ENCODE measurements around the gene TNFAIP1. TPM values are rescaled to one million over a fixed set of nuclear protein-coding genes. Genes with fewer than 3 reads are reported as not detected.

TNFAIP1 gene
- total and polyA plus RNA-seq, 4 donors, result 11.7 to 68.9 (median 33.6) TPM

GRCh38 chr17:28381141-28381825, 45.7 kb downstream of the TNFAIP1 start:
- Histone ChIP-seq H3K27ac (ENCODE audit: low read depth in 1 of 2, low read length in 2 of 2) (no peak overlapping the region), H3K9me3 (ENCODE audit: control insufficient read depth, low read length) (no peaks in the 10 kb centered on the region), H3K4me3 (ENCODE audit: low read length in 2 of 2) (no peak overlapping the region), H3K27me3 (ENCODE audit: control insufficient read depth in 1 of 2, insufficient read depth in 2 of 2, low read length in 1 of 2) (no peaks in the 10 kb centered on the region), H3K36me3 (ENCODE audit: control insufficient read depth in 1 of 2, insufficient read depth in 2 of 2, low read length in 1 of 2) (no peaks in the 10 kb centered on the region), H3K4me1 (ENCODE audit: control insufficient read depth in 1 of 2, insufficient read depth in 2 of 2, low read length in 2 of 2) (no peaks in the 10 kb centered on the region)
- 52 to 58% methylated on average over 69 to 72 of the region's 72 CpGs for WGBS, 2 donors
- ATAC-seq (ENCODE audit: low FRiP score) (no peak), DNase-seq (peak in 1 of 2 donors; percentile 75)
- intact Hi-C loops (cut with DNase I), result no loop called here

GRCh38 chr17:28384281-28385036, 48.9 kb downstream of the TNFAIP1 start:
- WGBS, 2 donors, result 52 to 62% methylated on average over 54 to 56 of the region's 56 CpGs
- no peaks in the 10 kb centered on the region for H3K36me3 ChIP-seq (ENCODE audit: control insufficient read depth in 1 of 2, insufficient read depth in 2 of 2, low read length in 1 of 2)
- H3K9me3 ChIP-seq (ENCODE audit: control insufficient read depth, low read length), result no peaks in the 10 kb centered on the region

GRCh38 chr17:28385037-28385400, 49.5 kb downstream of the TNFAIP1 start:
- WGBS, 2 donors, result 61 to 70% methylated on average over 29 of the region's 29 CpGs
- intact Hi-C loops (cut with DNase I), result no loop called here
- no peaks in the 10 kb centered on the region for H3K27me3 ChIP-seq (ENCODE audit: control insufficient read depth in 1 of 2, insufficient read depth in 2 of 2, low read length in 1 of 2)
- no peaks in the 10 kb centered on the region for H3K4me1 ChIP-seq (ENCODE audit: control insufficient read depth in 1 of 2, insufficient read depth in 2 of 2, low read length in 2 of 2)
- no peak overlapping the region for H3K4me3 ChIP-seq (ENCODE audit: low read length in 2 of 2)
- DNase-seq, result peak in 1 of 2 donors; percentile 62
- no peak overlapping the region for H3K27ac ChIP-seq (ENCODE audit: low read depth in 1 of 2, low read length in 2 of 2)
- peaks cover 0 to 2% of the 10 kb centered on the region in 2 donors for H3K36me3 ChIP-seq (ENCODE audit: control insufficient read depth in 1 of 2, insufficient read depth in 2 of 2, low read length in 1 of 2)
- no peak for ATAC-seq (ENCODE audit: low FRiP score)
- H3K9me3 ChIP-seq (ENCODE audit: control insufficient read depth, low read length), result no peaks in the 10 kb centered on the region

More at GRCh38 chr17:28384281-28385036, 48.9 kb downstream of the TNFAIP1 start:
- Histone ChIP-seq H3K4me1 (ENCODE audit: control insufficient read depth in 1 of 2, insufficient read depth in 2 of 2, low read length in 2 of 2) (no peaks in the 10 kb centered on the region), H3K4me3 (ENCODE audit: low read length in 2 of 2) (no peak overlapping the region), H3K27ac (ENCODE audit: low read depth in 1 of 2, low read length in 2 of 2) (no peak overlapping the region), H3K27me3 (ENCODE audit: control insufficient read depth in 1 of 2, insufficient read depth in 2 of 2, low read length in 1 of 2) (no peaks in the 10 kb centered on the region)
- ATAC-seq (ENCODE audit: low FRiP score) (peak; percentile 75), DNase-seq (peak; percentile 77 to 81)
- intact Hi-C loops (cut with DNase I), result no loop called here

GRCh38 chr17:28385406-28385805, 49.8 kb downstream of the TNFAIP1 start:
- Histone ChIP-seq H3K36me3 (ENCODE audit: control insufficient read depth in 1 of 2, insufficient read depth in 2 of 2, low read length in 1 of 2) (peaks cover 0 to 2% of the 10 kb centered on the region in 2 donors), H3K4me1 (ENCODE audit: control insufficient read depth in 1 of 2, insufficient read depth in 2 of 2, low read length in 2 of 2) (no peaks in the 10 kb centered on the region), H3K27me3 (ENCODE audit: control insufficient read depth in 1 of 2, insufficient read depth in 2 of 2, low read length in 1 of 2) (no peaks in the 10 kb centered on the region), H3K27ac (ENCODE audit: low read depth in 1 of 2, low read length in 2 of 2) (no peak overlapping the region), H3K4me3 (ENCODE audit: low read length in 2 of 2) (no peak overlapping the region), H3K9me3 (ENCODE audit: control insufficient read depth, low read length) (no peaks in the 10 kb centered on the region)
- ATAC-seq (ENCODE audit: low FRiP score), result no peak
- intact Hi-C loops (cut with DNase I), result no loop called here
- WGBS, 2 donors, result 92 to 96% methylated on average over 8 of the region's 8 CpGs
- DNase-seq, result peak in 1 of 2 donors; percentile 62

- H3K9me3 ChIP-seq (ENCODE audit: control insufficient read depth, low read length), result no peaks in the 10 kb centered on the region
- no peak for ATAC-seq (ENCODE audit: low FRiP score)
- intact Hi-C loops (cut with DNase I), result no loop called here
- H3K27ac ChIP-seq (ENCODE audit: low read depth in 1 of 2, low read length in 2 of 2), result no peak overlapping the region
- no peaks in the 10 kb centered on the region for H3K4me1 ChIP-seq (ENCODE audit: control insufficient read depth in 1 of 2, insufficient read depth in 2 of 2, low read length in 2 of 2)
- H3K36me3 ChIP-seq (ENCODE audit: control insufficient read depth in 1 of 2, insufficient read depth in 2 of 2, low read length in 1 of 2), result peaks cover 0 to 2% of the 10 kb centered on the region in 2 donors
- H3K4me3 ChIP-seq (ENCODE audit: low read length in 2 of 2), result no peak overlapping the region
- no peaks in the 10 kb centered on the region for H3K27me3 ChIP-seq (ENCODE audit: control insufficient read depth in 1 of 2, insufficient read depth in 2 of 2, low read length in 1 of 2)
- no peak for DNase-seq
These were observed 50.8 kb downstream of the TNFAIP1 start for GRCh38 chr17:28386391-28386790.

GRCh38 chr17:28388106-28388505, 52.5 kb downstream of the TNFAIP1 start:
- peaks cover 0 to 2% of the 10 kb centered on the region in 2 donors for H3K36me3 ChIP-seq (ENCODE audit: control insufficient read depth in 1 of 2, insufficient read depth in 2 of 2, low read length in 1 of 2)
- H3K4me3 ChIP-seq (ENCODE audit: low read length in 2 of 2), result no peak overlapping the region
- ATAC-seq (ENCODE audit: low FRiP score) (no peak), DNase-seq (peak in 1 of 2 donors; percentile 50)
- 95 to 96% methylated on average over 11 of the region's 11 CpGs for WGBS, 2 donors
- no peaks in the 10 kb centered on the region for H3K27me3 ChIP-seq (ENCODE audit: control insufficient read depth in 1 of 2, insufficient read depth in 2 of 2, low read length in 1 of 2)
- intact Hi-C loops (cut with DNase I), result no loop called here
- H3K4me1 ChIP-seq (ENCODE audit: control insufficient read depth in 1 of 2, insufficient read depth in 2 of 2, low read length in 2 of 2), result no peaks in the 10 kb centered on the region
- H3K9me3 ChIP-seq (ENCODE audit: control insufficient read depth, low read length), result no peaks in the 10 kb centered on the region
- H3K27ac ChIP-seq (ENCODE audit: low read depth in 1 of 2, low read length in 2 of 2), result no peak overlapping the region

- Histone ChIP-seq H3K9me3 (ENCODE audit: control insufficient read depth, low read length) (no peaks in the 10 kb centered on the region), H3K27ac (ENCODE audit: low read depth in 1 of 2, low read length in 2 of 2) (no peak overlapping the region), H3K36me3 (ENCODE audit: control insufficient read depth in 1 of 2, insufficient read depth in 2 of 2, low read length in 1 of 2) (peaks cover 0 to 2% of the 10 kb centered on the region in 2 donors), H3K27me3 (ENCODE audit: control insufficient read depth in 1 of 2, insufficient read depth in 2 of 2, low read length in 1 of 2) (no peaks in the 10 kb centered on the region), H3K4me3 (ENCODE audit: low read length in 2 of 2) (no peak overlapping the region), H3K4me1 (ENCODE audit: control insufficient read depth in 1 of 2, insufficient read depth in 2 of 2, low read length in 2 of 2) (no peaks in the 10 kb centered on the region)
- no peak for DNase-seq
- no peak for ATAC-seq (ENCODE audit: low FRiP score)
- intact Hi-C loops (cut with DNase I), result no loop called here
- 91 to 96% methylated on average over 1 of the region's 1 CpG for WGBS, 2 donors
These were observed 54.6 kb downstream of the TNFAIP1 start for GRCh38 chr17:28390141-28390540.

GRCh38 chr17:28390563-28390962, 55.0 kb downstream of the TNFAIP1 start:
- H3K9me3 ChIP-seq (ENCODE audit: control insufficient read depth, low read length), result no peaks in the 10 kb centered on the region
- no peak overlapping the region for H3K27ac ChIP-seq (ENCODE audit: low read depth in 1 of 2, low read length in 2 of 2)
- no peaks in the 10 kb centered on the region for H3K27me3 ChIP-seq (ENCODE audit: control insufficient read depth in 1 of 2, insufficient read depth in 2 of 2, low read length in 1 of 2)
- no peaks in the 10 kb centered on the region for H3K4me1 ChIP-seq (ENCODE audit: control insufficient read depth in 1 of 2, insufficient read depth in 2 of 2, low read length in 2 of 2)
- no peak for ATAC-seq (ENCODE audit: low FRiP score)
- H3K36me3 ChIP-seq (ENCODE audit: control insufficient read depth in 1 of 2, insufficient read depth in 2 of 2, low read length in 1 of 2), result peaks cover 0 to 2% of the 10 kb centered on the region in 2 donors
- no peak for DNase-seq
- intact Hi-C loops (cut with DNase I), result no loop called here
- WGBS, 2 donors, result 92 to 94% methylated on average over 2 of the region's 2 CpGs
- H3K4me3 ChIP-seq (ENCODE audit: low read length in 2 of 2), result no peak overlapping the region

GRCh38 chr17:28390984-28391383, 55.4 kb downstream of the TNFAIP1 start:
- H3K4me3 ChIP-seq (ENCODE audit: low read length in 2 of 2), result no peak overlapping the region
- DNase-seq (no peak), ATAC-seq (ENCODE audit: low FRiP score) (no peak)
- H3K27ac ChIP-seq (ENCODE audit: low read depth in 1 of 2, low read length in 2 of 2), result no peak overlapping the region
- H3K36me3 ChIP-seq (ENCODE audit: control insufficient read depth in 1 of 2, insufficient read depth in 2 of 2, low read length in 1 of 2), result peaks cover 0 to 5% of the 10 kb centered on the region in 2 donors
- no peaks in the 10 kb centered on the region for H3K27me3 ChIP-seq (ENCODE audit: control insufficient read depth in 1 of 2, insufficient read depth in 2 of 2, low read length in 1 of 2)
- H3K4me1 ChIP-seq (ENCODE audit: control insufficient read depth in 1 of 2, insufficient read depth in 2 of 2, low read length in 2 of 2), result no peaks in the 10 kb centered on the region
- no peaks in the 10 kb centered on the region for H3K9me3 ChIP-seq (ENCODE audit: control insufficient read depth, low read length)
- intact Hi-C loops (cut with DNase I), result no loop called here
- WGBS, 2 donors, result 88 to 98% methylated on average over 1 of the region's 1 CpG
